ENCODE data around the gene MAVS. TPM values are rescaled to one million over a fixed set of nuclear protein-coding genes. Genes with fewer than 3 reads are reported as not detected.
A peak's percentile ranks its signal among the peaks of the same experiment; 100 is the strongest.

Gene MAVS
- total and polyA plus RNA-seq, 7 donors, result 14.0 to 61.3 (median 49.7) TPM

DNA sequence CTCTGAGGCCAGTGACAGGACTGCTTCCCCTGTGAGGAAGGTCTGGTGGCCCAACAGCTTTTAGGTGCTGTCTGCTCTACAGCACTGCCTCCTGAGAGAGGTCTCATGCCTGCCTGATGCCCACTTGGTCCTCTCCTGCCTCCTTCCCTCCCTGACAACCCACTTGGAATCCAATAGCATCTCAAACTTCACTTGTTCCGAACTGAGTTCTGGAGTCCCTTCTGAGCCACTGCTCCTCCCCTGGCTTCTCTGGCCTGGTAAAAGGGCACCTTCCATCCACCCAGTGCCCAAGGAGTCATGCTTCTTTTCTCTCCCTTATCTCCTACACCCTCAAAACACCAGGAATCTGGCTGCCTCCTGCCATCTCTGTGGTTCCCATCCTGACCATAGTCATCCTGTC lies 1.9 kb downstream of the MAVS start:
- Histone ChIP-seq H3K4me3 (no peak overlapping the region), H3K4me1 (no peaks in the 10 kb centered on the region), H3K27ac (no peak overlapping the region), H3K36me3 (ENCODE audit: insufficient read depth in 1 of 2, low read depth in 1 of 2) (no peaks in the 10 kb centered on the region), H3K9me3 (no peaks in the 10 kb centered on the region), H3K27me3 (ENCODE audit: insufficient read depth in 3 of 3, low read length in 2 of 3) (no peaks in the 10 kb centered on the region)
- TF ChIP-seq, protein P1, sequence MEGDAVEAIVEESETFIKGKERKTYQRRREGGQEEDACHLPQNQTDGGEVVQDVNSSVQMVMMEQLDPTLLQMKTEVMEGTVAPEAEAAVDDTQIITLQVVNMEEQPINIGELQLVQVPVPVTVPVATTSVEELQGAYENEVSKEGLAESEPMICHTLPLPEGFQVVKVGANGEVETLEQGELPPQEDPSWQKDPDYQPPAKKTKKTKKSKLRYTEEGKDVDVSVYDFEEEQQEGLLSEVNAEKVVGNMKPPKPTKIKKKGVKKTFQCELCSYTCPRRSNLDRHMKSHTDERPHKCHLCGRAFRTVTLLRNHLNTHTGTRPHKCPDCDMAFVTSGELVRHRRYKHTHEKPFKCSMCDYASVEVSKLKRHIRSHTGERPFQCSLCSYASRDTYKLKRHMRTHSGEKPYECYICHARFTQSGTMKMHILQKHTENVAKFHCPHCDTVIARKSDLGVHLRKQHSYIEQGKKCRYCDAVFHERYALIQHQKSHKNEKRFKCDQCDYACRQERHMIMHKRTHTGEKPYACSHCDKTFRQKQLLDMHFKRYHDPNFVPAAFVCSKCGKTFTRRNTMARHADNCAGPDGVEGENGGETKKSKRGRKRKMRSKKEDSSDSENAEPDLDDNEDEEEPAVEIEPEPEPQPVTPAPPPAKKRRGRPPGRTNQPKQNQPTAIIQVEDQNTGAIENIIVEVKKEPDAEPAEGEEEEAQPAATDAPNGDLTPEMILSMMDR (IDR thresholded peaks at IDR 0.05), result no peak
- no peak for DNase-seq
- no peak for ATAC-seq
- intact Hi-C loops (cut with DNase I), result no loop called here
- WGBS, 3 donors, result 63 to 92% (median 64%) methylated on average over 1 of the region's 1 CpG

DNA sequence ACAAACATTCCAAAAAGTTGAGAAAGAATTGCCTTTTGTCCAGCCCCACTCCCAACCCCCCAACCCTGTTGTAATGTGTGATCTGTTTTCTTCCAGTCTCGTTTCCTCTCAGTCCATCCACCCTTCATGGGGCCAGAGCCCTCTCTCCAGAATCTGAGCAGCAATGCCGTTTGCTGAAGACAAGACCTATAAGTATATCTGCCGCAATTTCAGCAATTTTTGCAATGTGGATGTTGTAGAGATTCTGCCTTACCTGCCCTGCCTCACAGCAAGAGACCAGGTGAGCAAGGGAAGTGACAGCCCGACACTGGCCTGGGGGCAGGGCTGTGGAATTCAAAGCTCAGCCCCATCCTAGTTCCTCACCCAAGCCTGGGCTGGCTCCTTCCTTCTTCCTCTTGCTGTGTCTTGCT lies 7.8 kb downstream of the MAVS start:
- Histone ChIP-seq H3K36me3 (ENCODE audit: insufficient read depth in 1 of 2, low read depth in 1 of 2) (peaks cover 0 to 50% of the 10 kb centered on the region in 2 donors), H3K27me3 (ENCODE audit: insufficient read depth in 3 of 3, low read length in 2 of 3) (no peaks in the 10 kb centered on the region), H3K4me3 (no peak overlapping the region), H3K27ac (no peak overlapping the region), H3K4me1 (no peaks in the 10 kb centered on the region), H3K9me3 (no peaks in the 10 kb centered on the region)
- ATAC-seq (peak in 1 of 4 donors; percentile 27), DNase-seq (no peak)
- intact Hi-C loops (cut with DNase I), result no loop called here
- 74 to 82% (median 82%) methylated on average over 4 of the region's 4 CpGs for WGBS, 3 donors
- TF ChIP-seq, protein P1 (IDR thresholded peaks at IDR 0.05), result no peak

DNA sequence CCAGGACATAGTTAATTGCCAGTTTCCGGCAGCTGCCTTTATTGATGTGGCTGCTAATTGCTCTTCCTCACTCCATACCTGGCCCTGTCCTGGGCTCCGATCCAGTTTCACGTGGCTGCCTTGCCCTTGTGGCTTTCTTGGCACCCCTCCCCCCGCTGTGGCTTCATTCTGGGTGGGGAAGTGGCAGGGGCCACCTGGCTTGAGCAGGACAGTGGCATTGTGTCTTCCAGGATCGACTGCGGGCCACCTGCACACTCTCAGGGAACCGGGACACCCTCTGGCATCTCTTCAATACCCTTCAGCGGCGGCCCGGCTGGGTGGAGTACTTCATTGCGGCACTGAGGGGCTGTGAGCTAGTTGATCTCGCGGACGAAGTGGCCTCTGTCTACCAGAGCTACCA lies 10.8 kb downstream of the MAVS start:
- no peaks in the 10 kb centered on the region for H3K27me3 ChIP-seq (ENCODE audit: insufficient read depth in 3 of 3, low read length in 2 of 3)
- peak in 1 of 4 donors; percentile 25 for ATAC-seq
- H3K27ac ChIP-seq, result no peak overlapping the region
- TF ChIP-seq, protein P1 (IDR thresholded peaks at IDR 0.05), result no peak
- H3K4me1 ChIP-seq, result no peaks in the 10 kb centered on the region
- no peak overlapping the region for H3K4me3 ChIP-seq
- no peak for DNase-seq
- no peaks in the 10 kb centered on the region for H3K9me3 ChIP-seq
- peaks cover 0 to 77% of the 10 kb centered on the region in 2 donors for H3K36me3 ChIP-seq (ENCODE audit: insufficient read depth in 1 of 2, low read depth in 1 of 2)
- intact Hi-C loops (cut with DNase I), result loop anchor here in 1 of 2 donors (5.0 kb wide), 1 partner anchor 70 kb away; the partner anchor contains the start of gene CENPB
- 71 to 83% (median 72%) methylated on average over 14 of the region's 14 CpGs for WGBS, 3 donors

DNA sequence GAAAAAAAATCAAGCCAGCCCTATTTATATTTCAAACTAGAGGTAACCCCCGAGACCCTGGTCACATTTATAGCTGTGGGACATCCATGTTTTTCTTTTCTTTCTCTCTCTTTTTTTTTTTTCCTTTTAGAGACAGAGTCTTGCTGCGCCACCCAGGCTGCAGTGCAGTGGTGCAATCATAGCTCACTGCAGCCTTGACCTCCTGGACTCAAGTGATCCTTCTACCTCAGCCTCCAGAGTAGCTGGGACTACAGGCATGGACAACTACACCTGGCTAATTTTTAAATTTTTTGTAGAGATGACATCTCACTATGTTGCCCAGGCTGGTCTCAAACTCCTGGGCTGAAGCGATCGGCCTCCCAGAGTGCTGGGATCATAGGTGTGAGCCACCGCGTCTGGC lies 12.1 kb downstream of the MAVS start:
- H3K4me1 ChIP-seq, result no peaks in the 10 kb centered on the region
- no peak overlapping the region for H3K27ac ChIP-seq
- intact Hi-C loops (cut with DNase I), result loop anchor here in 1 of 2 donors (5.0 kb wide), 1 partner anchor 71 kb away; the partner anchor contains the start of gene CENPB

More for the DNA sequence above, 12.1 kb downstream of the MAVS start:
- no peaks in the 10 kb centered on the region for H3K27me3 ChIP-seq (ENCODE audit: insufficient read depth in 3 of 3, low read length in 2 of 3)
- H3K9me3 ChIP-seq, result no peaks in the 10 kb centered on the region
- 96 to 98% (median 97%) methylated on average over 6 of the region's 6 CpGs for WGBS, 3 donors
- no peak for DNase-seq
- H3K36me3 ChIP-seq (ENCODE audit: insufficient read depth in 1 of 2, low read depth in 1 of 2), result peaks cover 0 to 90% of the 10 kb centered on the region in 2 donors
- ATAC-seq, result no peak
- TF ChIP-seq, protein P1 (IDR thresholded peaks at IDR 0.05), result no peak
- H3K4me3 ChIP-seq, result no peak overlapping the region
